PC-9 (cell line): ENCODE measurements around the gene NAMPT. TPM values are rescaled to one million over a fixed set of nuclear protein-coding genes. Genes with fewer than 3 reads are reported as not detected.
A peak's percentile ranks its signal among the peaks of the same experiment; 100 is the strongest.

ENCODE experiments used
- BruUV-seq: library from RNA; stranded (reverse); fragments of 400-500 nt; replicated peaks from 2 replicates; lab custom pipeline; 2021; lab: Mats Ljungman, UMichigan
- CTCF ChIA-PET: fragments of 300-600 bp; sonication (Branson Sonifier 250); formaldehyde crosslinking; loops from one replicate; lab custom pipeline; 2022; ENCODE audit warnings: antibody characterized with exemption; lab: Charles Lee
- POLR2A ChIA-PET: fragments of 300-600 bp; sonication (Branson Sonifier 250); formaldehyde crosslinking; loops from one replicate; lab custom pipeline; 2022; ENCODE audit warnings: antibody characterized with exemption; ENCODE audit not compliant: unreplicated experiment; lab: Charles Lee
- DNase-seq, 2 experiments: peaks; one replicate each; pipeline versions ENCODE4 v3.0.0 to v3.0.0-alpha.2; 2015 to 2022; ENCODE audit warnings: mixed read lengths in 1 of 2
- H2AFZ ChIP-seq: fragments of 200-600 bp; sonication (generic); 2 replicates; pipeline ENCODE4 v1.8.1; 2017; ENCODE audit warnings: antibody characterized with exemption
- H3F3A ChIP-seq: fragments of 200-600 bp; sonication (generic); 2 replicates; pipeline ENCODE4 v1.8.1; 2017; ENCODE audit warnings: antibody characterized with exemption, mild to moderate bottlenecking, low read depth; ENCODE audit not compliant: insufficient read depth
- H3K27ac ChIP-seq: fragments of 200-600 bp; sonication (generic); 2 replicates; pipeline ENCODE4 v1.6.1; 2016; ENCODE audit warnings: mixed run types
- H3K27me3 ChIP-seq: fragments of 200-600 bp; sonication (generic); 2 replicates; pipeline ENCODE4 v1.6.1; 2016; ENCODE audit warnings: low read depth, mixed run types; ENCODE audit not compliant: insufficient read depth
- H3K36me3 ChIP-seq: fragments of 200-600 bp; sonication (generic); 2 replicates; pipeline ENCODE4 v1.6.1; 2016; ENCODE audit warnings: low read depth, mixed run types
- H3K4me1 ChIP-seq: fragments of 200-600 bp; sonication (generic); replicated peaks from 2 replicates; pipeline ENCODE4 v1.6.1; 2016; ENCODE audit warnings: mixed run types; ENCODE audit not compliant: insufficient read depth
- H3K4me2 ChIP-seq: fragments of 200-600 bp; sonication (generic); 2 replicates; pipeline ENCODE4 v1.6.1; 2017; ENCODE audit warnings: mixed run types
- H3K4me3 ChIP-seq: fragments of 200-600 bp; sonication (generic); 2 replicates; pipeline ENCODE4 v1.6.1; 2016; ENCODE audit warnings: mixed run types
- H3K79me2 ChIP-seq: fragments of 200-600 bp; sonication (generic); 2 replicates; pipeline ENCODE4 v1.6.1; 2017; ENCODE audit warnings: low read depth, mixed run types
- H3K9me2 ChIP-seq: fragments of 200-600 bp; sonication (generic); 2 replicates; pipeline ENCODE4 v1.8.1; 2017; ENCODE audit warnings: mild to moderate bottlenecking; ENCODE audit not compliant: insufficient read depth
- H3K9me3 ChIP-seq: fragments of 200-600 bp; sonication (generic); 2 replicates; pipeline ENCODE4 v1.8.1; 2016; ENCODE audit warnings: low read depth; ENCODE audit not compliant: insufficient read depth
- H4K20me1 ChIP-seq: fragments of 200-600 bp; sonication (generic); 2 replicates; pipeline ENCODE4 v1.8.1; 2017; ENCODE audit not compliant: insufficient read depth
- CTCF ChIP-seq: fragments of 200-600 bp; sonication (generic); conservative IDR thresholded peaks from 2 replicates; pipeline ENCODE4 v1.6.1; 2017; ENCODE audit warnings: mixed run types, antibody characterized with exemption, mild to moderate bottlenecking, moderate library complexity
- EZH2 ChIP-seq: fragments of 200-600 bp; sonication (generic); IDR thresholded peaks from 2 replicates; pipeline ENCODE4 v1.8.0; 2017; ENCODE audit warnings: antibody characterized with exemption, low read depth
- intact Hi-C: fragments of 100-400 bp; cut with micrococcal nuclease; formaldehyde crosslinking; loops from one replicate; pipeline ENCODE4 v1.10.0; 2022; ENCODE audit not compliant: unreplicated experiment
- total RNA-seq: library from RNA; stranded (reverse); gene quantifications from 2 replicates; pipeline ENCODE4 v1.2.3, GENCODE V29; 2021

The NAMPT gene
- total RNA-seq, 1 experiment from 2014 or later = 302 TPM

GRCh38 chr7:106329971-106330733, 45.4 kb upstream of the NAMPT start:
- no peaks in the 10 kb centered on the region for H3K27me3 ChIP-seq
- CTCF ChIA-PET = no interaction called here
- BruUV-seq = no TSS peak
- H3K27ac ChIP-seq = no peak overlapping the region
- H4K20me1 ChIP-seq = no peaks in the 10 kb centered on the region
- no peak overlapping the region for H3K4me2 ChIP-seq
- no peak overlapping the region; the same call in 1 of the 2 replicates for H2AFZ ChIP-seq
- no peaks in the 10 kb centered on the region for H3F3A ChIP-seq
- no peaks in the 10 kb centered on the region for H3K36me3 ChIP-seq
- H3K9me3 ChIP-seq = no peaks in the 10 kb centered on the region
- no peaks in the 10 kb centered on the region for H3K79me2 ChIP-seq
- H3K4me1 ChIP-seq = peaks cover 6% of the 10 kb centered on the region; the same call in 1 of the 2 replicates
- TF ChIP-seq EZH2 (no peak), CTCF (no peak)
- intact Hi-C loops = no loop called here
- POLR2A ChIA-PET = no interaction called here
- H3K9me2 ChIP-seq = no peaks in the 10 kb centered on the region
- no peak overlapping the region for H3K4me3 ChIP-seq
- no peak for DNase-seq

GRCh38 chr7:106329408-106329807, 44.6 kb upstream of the NAMPT start:
- ChIA-PET POLR2A (no interaction called here), CTCF (no interaction called here)
- TF ChIP-seq CTCF (no peak), EZH2 (no peak)
- no peak for DNase-seq
- H4K20me1 ChIP-seq = no peaks in the 10 kb centered on the region
- H3K36me3 ChIP-seq = no peaks in the 10 kb centered on the region
- H3K4me1 ChIP-seq = peaks cover 6% of the 10 kb centered on the region; the same call in 1 of the 2 replicates
- no peaks in the 10 kb centered on the region for H3K9me2 ChIP-seq
- H3F3A ChIP-seq = no peaks in the 10 kb centered on the region
- no peaks in the 10 kb centered on the region for H3K9me3 ChIP-seq
- BruUV-seq = no TSS peak
- no peak overlapping the region for H3K27ac ChIP-seq
- H3K27me3 ChIP-seq = no peaks in the 10 kb centered on the region
- intact Hi-C loops = no loop called here
- no peak overlapping the region for H2AFZ ChIP-seq
- no peak overlapping the region for H3K4me2 ChIP-seq
- no peaks in the 10 kb centered on the region for H3K79me2 ChIP-seq
- H3K4me3 ChIP-seq = no peak overlapping the region

- no peaks in the 10 kb centered on the region for H3K79me2 ChIP-seq
- intact Hi-C loops = no loop called here
- no peak for DNase-seq
- H3K27me3 ChIP-seq = no peaks in the 10 kb centered on the region
- H3K4me2 ChIP-seq = no peak overlapping the region
- H4K20me1 ChIP-seq = no peaks in the 10 kb centered on the region
- ChIA-PET CTCF (interaction anchor here (0.9 kb wide), 1 partner anchor 215 kb away, joined by 3 read pairs; no protein-coding TSS in a partner anchor), POLR2A (no interaction called here)
- H3F3A ChIP-seq = no peaks in the 10 kb centered on the region
- no peak for TF ChIP-seq EZH2
- TF ChIP-seq CTCF = no peak
- no peaks in the 10 kb centered on the region for H3K36me3 ChIP-seq
- H3K9me3 ChIP-seq = no peaks in the 10 kb centered on the region
- H3K4me3 ChIP-seq = no peak overlapping the region
- H3K4me1 ChIP-seq = peaks cover 6% of the 10 kb centered on the region; the same call in 1 of the 2 replicates
- H3K9me2 ChIP-seq = no peaks in the 10 kb centered on the region
- H2AFZ ChIP-seq = 0 out of 2 replicates have a peak overlapping the region, but pooled peaks have one; percentile 48
- BruUV-seq = no TSS peak
- H3K27ac ChIP-seq = no peak overlapping the region
Measured at GRCh38 chr7:106327538-106328481, 43.0 kb upstream of the NAMPT start.
